Effector CD4-positive, alpha-beta T cell (primary cell): ENCODE data around the gene STK39.

Experiments
- DNase-seq: peaks from one replicate; pipeline ENCODE4 v3.0.0-alpha.2; 2020

The STK39 gene

GRCh38 chr2:168182550-168183249 lies 64.7 kb downstream of the STK39 start:
- DNase-seq: no peak

- DNase-seq: no peak
These were observed 65.6 kb downstream of the STK39 start for GRCh38 chr2:168181825-168182224.

- no peak for DNase-seq
These were observed 66.5 kb downstream of the STK39 start for GRCh38 chr2:168180914-168181313.

GRCh38 chr2:168180483-168180882 lies 66.9 kb downstream of the STK39 start:
- DNase-seq: no peak

GRCh38 chr2:168179592-168179991 lies 67.8 kb downstream of the STK39 start:
- no peak for DNase-seq

- no peak for DNase-seq
These were observed 68.7 kb downstream of the STK39 start for GRCh38 chr2:168178520-168179324.

GRCh38 chr2:168176402-168176801 lies 71.0 kb downstream of the STK39 start:
- no peak for DNase-seq

- DNase-seq: no peak
These were observed 71.9 kb downstream of the STK39 start for GRCh38 chr2:168175469-168175868.

GRCh38 chr2:168174756-168175155 lies 72.6 kb downstream of the STK39 start:
- DNase-seq: no peak

- DNase-seq: no peak
These were observed 75.3 kb downstream of the STK39 start for GRCh38 chr2:168172071-168172470.

GRCh38 chr2:168171059-168171762 lies 76.2 kb downstream of the STK39 start:
- no peak for DNase-seq

- DNase-seq: no peak
These were observed 78.2 kb downstream of the STK39 start for GRCh38 chr2:168169097-168169745.

- DNase-seq: no peak
These were observed 79.7 kb downstream of the STK39 start for GRCh38 chr2:168167511-168168263.

GRCh38 chr2:168166902-168167510 lies 80.4 kb downstream of the STK39 start:
- no peak for DNase-seq

- DNase-seq: no peak
These were observed 81.2 kb downstream of the STK39 start for GRCh38 chr2:168165985-168166901.

- no peak for DNase-seq
These were observed 82.0 kb downstream of the STK39 start for GRCh38 chr2:168165397-168165796.

- DNase-seq: no peak
These were observed 86.5 kb downstream of the STK39 start for GRCh38 chr2:168160897-168161296.

- DNase-seq: no peak
These were observed 87.4 kb downstream of the STK39 start for GRCh38 chr2:168159754-168160585.

- DNase-seq: no peak
These were observed 88.8 kb downstream of the STK39 start for GRCh38 chr2:168158586-168158985.

GRCh38 chr2:168157926-168158325 lies 89.5 kb downstream of the STK39 start:
- DNase-seq: no peak
